OCI-LY7 (cell line): Measurements from ENCODE around the gene LRRC26. TPM values are rescaled to one million over a fixed set of nuclear protein-coding genes. Genes with fewer than 3 reads are reported as not detected.

Source experiments
- BruUV-seq: library from RNA; stranded (reverse); fragments of 400-500 nt; replicated peaks from 2 replicates; lab custom pipeline; 2021; lab: Mats Ljungman, UMichigan
- CTCF ChIA-PET: fragments of 300-600 bp; sonication (Branson Sonifier 250); formaldehyde crosslinking; loops from one replicate; lab custom pipeline; 2022; ENCODE audit warnings: antibody characterized with exemption; ENCODE audit not compliant: unreplicated experiment; lab: Charles Lee
- POLR2A ChIA-PET: fragments of 300-600 bp; sonication (Branson Sonifier 250); formaldehyde crosslinking; loops from one replicate; lab custom pipeline; 2022; ENCODE audit warnings: antibody characterized with exemption; lab: Charles Lee
- DNase-seq: peaks from one replicate; pipeline ENCODE4 v3.0.0-alpha.2; 2015; ENCODE audit warnings: low spot score
- H2AFZ ChIP-seq: fragments of 200-600 bp; sonication (generic), shearing (Covaris generic); 2 replicates; pipeline ENCODE4 v1.6.1; 2014; ENCODE audit warnings: mild to moderate bottlenecking, antibody characterized with exemption, low read length, moderate library complexity
- H3K27ac ChIP-seq: fragments of 200-600 bp; sonication (generic); 2 replicates; pipeline ENCODE4 v1.5.1; 2014; ENCODE audit warnings: mixed run types, low read depth, mild to moderate bottlenecking, moderate library complexity, low read length, inconsistent platforms; ENCODE audit not compliant: poor library complexity, severe bottlenecking
- H3K36me3 ChIP-seq: fragments of 200-600 bp; sonication (generic); 2 replicates; pipeline ENCODE4 v1.6.1; 2014; ENCODE audit warnings: mild to moderate bottlenecking, antibody characterized with exemption, low read length, moderate library complexity, mixed read lengths; ENCODE audit not compliant: insufficient read depth
- H3K4me1 ChIP-seq: fragments of 200-600 bp; sonication (generic); 2 replicates; pipeline ENCODE4 v1.5.1; 2014; ENCODE audit warnings: mild to moderate bottlenecking, low read length; ENCODE audit not compliant: insufficient read depth, poor library complexity, severe bottlenecking
- H3K4me2 ChIP-seq: fragments of 200-600 bp; sonication (generic); 2 replicates; pipeline ENCODE4 v1.6.1; 2014; ENCODE audit warnings: mild to moderate bottlenecking, low read length
- H3K4me3 ChIP-seq: fragments of 200-600 bp; sonication (generic); 2 replicates; pipeline ENCODE4 v1.5.1; 2014; ENCODE audit warnings: mild to moderate bottlenecking, low read depth, low read length; ENCODE audit not compliant: poor library complexity, severe bottlenecking
- H3K79me2 ChIP-seq: fragments of 200-600 bp; sonication (generic); 2 replicates; pipeline ENCODE4 v1.6.1; 2016; ENCODE audit warnings: low read depth, mild to moderate bottlenecking, low read length, moderate library complexity, mixed read lengths; ENCODE audit not compliant: insufficient read depth
- H3K9me2 ChIP-seq: fragments of 200-600 bp; sonication (generic); 2 replicates; pipeline ENCODE4 v1.6.1; 2016; ENCODE audit warnings: mild to moderate bottlenecking, low read length, mixed read lengths; ENCODE audit not compliant: insufficient read depth
- H3K9me3 ChIP-seq: fragments of 200-600 bp; sonication (generic); 2 replicates; pipeline ENCODE4 v1.6.1; 2014; ENCODE audit warnings: mild to moderate bottlenecking, mixed run types, low read length, mixed read lengths
- H4K20me1 ChIP-seq: fragments of 200-600 bp; sonication (generic); 2 replicates; pipeline ENCODE4 v1.6.1; 2014; ENCODE audit warnings: mild to moderate bottlenecking, antibody characterized with exemption, low read length, moderate library complexity, mixed read lengths; ENCODE audit not compliant: insufficient read depth
- EZH2phosphoT487 ChIP-seq: fragments of 200-600 bp; sonication (generic); IDR thresholded peaks from 2 replicates; pipeline ENCODE4 v1.6.1; 2018; ENCODE audit warnings: low read depth, borderline replicate concordance, mild to moderate bottlenecking, mixed run types, antibody characterized with exemption, low read length, moderate library complexity, mixed read lengths
- intact Hi-C: fragments of 100-400 bp; cut with micrococcal nuclease; formaldehyde crosslinking; loops from one replicate; pipeline ENCODE4 v1.10.0; 2022; ENCODE audit not compliant: unreplicated experiment
- total RNA-seq, 2 experiments: library from RNA; depleted of rRNA in 1 of 2; stranded (reverse); fragments of >200 nt in 1 of 2; shearing (Covaris generic) in 1 of 2; gene quantifications; 2 replicates each; pipeline ENCODE4 v1.2.3, GENCODE V29; 2014 to 2022
- TF ChIP-seq, protein P1 (sequence below): fragments of 200-600 bp; sonication (generic); conservative IDR thresholded peaks from 2 replicates; pipeline ENCODE4 v1.5.1; 2014; ENCODE audit warnings: mild to moderate bottlenecking, antibody characterized with exemption, low read length, moderate library complexity, mixed read lengths

Gene LRRC26
- total RNA-seq, 2 experiments from 2014 or later = not detected

DNA sequence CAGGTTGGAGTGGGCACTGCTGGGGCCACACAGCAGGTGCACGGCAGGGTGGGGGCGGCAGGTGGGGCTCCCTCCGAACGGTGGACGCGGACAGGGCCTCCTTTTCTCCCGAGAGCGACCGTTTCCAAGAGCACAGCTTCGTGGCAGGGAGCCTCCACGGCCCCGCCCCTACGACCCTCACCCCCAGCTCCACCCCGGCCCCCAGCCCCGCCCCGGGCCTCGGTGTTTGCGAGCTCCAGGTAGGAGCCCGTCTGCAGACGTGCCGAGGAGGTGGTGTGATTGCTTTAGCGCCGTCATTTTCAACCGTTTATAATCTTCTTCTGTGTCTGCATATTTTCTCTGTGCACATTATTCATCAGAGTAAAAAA, 22.1 kb downstream of the LRRC26 start:
- Histone ChIP-seq H3K79me2 (no peaks in the 10 kb centered on the region), H3K36me3 (no peaks in the 10 kb centered on the region), H3K9me2 (no peaks in the 10 kb centered on the region), H3K4me1 (peaks cover 17% of the 10 kb centered on the region), H3K9me3 (no peaks in the 10 kb centered on the region), H4K20me1 (no peaks in the 10 kb centered on the region), H3K4me2 (no peak overlapping the region), H2AFZ (no peak overlapping the region), H3K27ac (no peak overlapping the region), H3K4me3 (no peak overlapping the region)
- ChIA-PET POLR2A (interaction anchor here (0.6 kb wide), 1 partner anchor 1707 kb away, joined by 3 read pairs; no protein-coding TSS in a partner anchor), CTCF (interaction anchor here (0.6 kb wide), 1 partner anchor 19 kb away, joined by 5 read pairs; no protein-coding TSS in a partner anchor)
- DNase-seq = no peak
- TF ChIP-seq, protein P1, sequence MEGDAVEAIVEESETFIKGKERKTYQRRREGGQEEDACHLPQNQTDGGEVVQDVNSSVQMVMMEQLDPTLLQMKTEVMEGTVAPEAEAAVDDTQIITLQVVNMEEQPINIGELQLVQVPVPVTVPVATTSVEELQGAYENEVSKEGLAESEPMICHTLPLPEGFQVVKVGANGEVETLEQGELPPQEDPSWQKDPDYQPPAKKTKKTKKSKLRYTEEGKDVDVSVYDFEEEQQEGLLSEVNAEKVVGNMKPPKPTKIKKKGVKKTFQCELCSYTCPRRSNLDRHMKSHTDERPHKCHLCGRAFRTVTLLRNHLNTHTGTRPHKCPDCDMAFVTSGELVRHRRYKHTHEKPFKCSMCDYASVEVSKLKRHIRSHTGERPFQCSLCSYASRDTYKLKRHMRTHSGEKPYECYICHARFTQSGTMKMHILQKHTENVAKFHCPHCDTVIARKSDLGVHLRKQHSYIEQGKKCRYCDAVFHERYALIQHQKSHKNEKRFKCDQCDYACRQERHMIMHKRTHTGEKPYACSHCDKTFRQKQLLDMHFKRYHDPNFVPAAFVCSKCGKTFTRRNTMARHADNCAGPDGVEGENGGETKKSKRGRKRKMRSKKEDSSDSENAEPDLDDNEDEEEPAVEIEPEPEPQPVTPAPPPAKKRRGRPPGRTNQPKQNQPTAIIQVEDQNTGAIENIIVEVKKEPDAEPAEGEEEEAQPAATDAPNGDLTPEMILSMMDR = no peak
- no peak for TF ChIP-seq EZH2phosphoT487
- intact Hi-C loops = no loop called here
- BruUV-seq = no TSS peak

DNA sequence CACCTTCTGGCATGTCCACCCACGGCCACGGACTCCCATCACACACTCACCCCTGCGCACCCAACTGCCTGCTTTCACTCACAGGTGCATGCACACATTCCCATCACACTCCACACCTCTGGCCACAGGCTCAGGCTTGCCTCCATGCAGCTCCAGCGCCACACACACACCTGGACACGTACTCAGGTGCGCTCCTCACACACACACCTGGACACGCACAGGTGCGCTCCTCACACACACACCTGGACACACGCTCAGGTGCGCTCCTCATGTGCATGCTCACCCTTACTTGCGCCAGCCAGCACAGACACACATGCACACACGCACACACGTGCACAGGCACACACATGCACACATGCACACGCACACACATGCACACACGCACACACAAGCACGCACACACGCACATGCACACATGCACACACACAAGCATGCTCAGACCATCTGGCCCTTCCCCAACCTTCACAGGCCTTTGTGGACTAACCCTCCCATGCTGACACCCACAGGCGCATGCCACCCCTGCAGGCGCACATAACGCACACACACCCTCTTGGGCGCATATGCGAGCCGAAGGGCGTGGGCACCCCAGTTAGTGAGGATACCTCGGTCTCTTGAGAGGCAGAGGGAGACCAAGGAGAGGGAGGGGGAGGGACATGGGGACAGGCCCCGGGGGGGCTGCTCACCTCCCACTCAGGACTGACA, 22.6 kb downstream of the LRRC26 start:
- no TSS peak for BruUV-seq
- Histone ChIP-seq H3K4me2 (no peak overlapping the region), H3K79me2 (no peaks in the 10 kb centered on the region), H3K36me3 (no peaks in the 10 kb centered on the region), H3K4me3 (no peak overlapping the region), H2AFZ (no peak overlapping the region), H4K20me1 (no peaks in the 10 kb centered on the region), H3K9me3 (no peaks in the 10 kb centered on the region), H3K4me1 (peaks cover 17% of the 10 kb centered on the region), H3K27ac (no peak overlapping the region), H3K9me2 (no peaks in the 10 kb centered on the region)
- TF ChIP-seq, protein P1 = no peak
- no peak for TF ChIP-seq EZH2phosphoT487
- ChIA-PET CTCF (no interaction called here), POLR2A (interaction anchor here (0.6 kb wide), 1 partner anchor 1706 kb away, joined by 3 read pairs; no protein-coding TSS in a partner anchor)
- intact Hi-C loops = no loop called here
- no peak for DNase-seq

DNA sequence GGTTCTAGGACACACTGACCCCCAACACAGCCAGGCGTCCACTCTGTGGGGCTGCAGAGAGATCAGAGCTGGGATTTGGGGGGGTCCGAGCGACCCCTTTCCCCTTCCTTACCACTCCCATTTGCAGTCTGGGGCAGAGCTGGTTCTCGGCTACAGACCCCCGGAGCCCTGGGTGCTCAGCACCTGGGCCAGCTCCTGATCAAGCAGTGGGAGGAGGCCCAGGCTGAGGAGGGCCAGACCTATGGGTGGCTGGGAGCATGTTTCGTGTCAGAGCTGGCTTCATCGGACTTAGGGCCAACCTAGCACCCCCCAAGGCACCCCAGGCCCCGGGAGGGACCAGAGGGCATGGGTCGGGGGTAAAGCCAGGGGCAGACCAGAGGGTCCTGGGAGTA, 23.3 kb downstream of the LRRC26 start:
- no peak for TF ChIP-seq EZH2phosphoT487
- TF ChIP-seq, protein P1 = no peak
- DNase-seq = no peak
- Histone ChIP-seq H3K9me2 (no peaks in the 10 kb centered on the region), H4K20me1 (no peaks in the 10 kb centered on the region), H3K4me3 (no peak overlapping the region), H2AFZ (no peak overlapping the region), H3K27ac (no peak overlapping the region), H3K4me1 (peaks cover 15% of the 10 kb centered on the region), H3K36me3 (no peaks in the 10 kb centered on the region), H3K79me2 (no peaks in the 10 kb centered on the region), H3K9me3 (no peaks in the 10 kb centered on the region), H3K4me2 (no peak overlapping the region)
- ChIA-PET CTCF (no interaction called here), POLR2A (no interaction called here)
- BruUV-seq = no TSS peak
- intact Hi-C loops = no loop called here
